Osteocyte (in vitro differentiated cells): ENCODE data around the gene SNTG2. TPM values are rescaled to one million over a fixed set of nuclear protein-coding genes. Genes with fewer than 3 reads are reported as not detected.
"Not testable (repeated sequence)": the region's sequence is repeated elsewhere in the genome, so short reads cannot be mapped to it uniquely, and the experiment has no call there.

Experiments used
- DNase-seq: peaks from one replicate; pipeline ENCODE4 v3.0.0; 2021; ENCODE audit warnings: mixed read lengths; ENCODE audit not compliant: unreplicated experiment; ENCODE audit errors: extremely low spot score
- H3K27ac Mint-ChIP-seq: one replicate; pipeline ENCODE4 v1.8.0; 2021; ENCODE audit warnings: mild to moderate bottlenecking, mixed read lengths; ENCODE audit not compliant: unreplicated experiment
- H3K27me3 Mint-ChIP-seq: one replicate; pipeline ENCODE4 v1.8.0; 2021; ENCODE audit warnings: mixed read lengths; ENCODE audit not compliant: unreplicated experiment
- H3K36me3 Mint-ChIP-seq: one replicate; pipeline ENCODE4 v1.8.0; 2021; ENCODE audit warnings: mixed read lengths; ENCODE audit not compliant: unreplicated experiment
- H3K4me1 Mint-ChIP-seq: one replicate; pipeline ENCODE4 v1.8.0; 2021; ENCODE audit warnings: mixed read lengths; ENCODE audit not compliant: unreplicated experiment
- H3K4me3 Mint-ChIP-seq: one replicate; pipeline ENCODE4 v1.8.0; 2021; ENCODE audit warnings: mild to moderate bottlenecking, moderate library complexity, mixed read lengths; ENCODE audit not compliant: unreplicated experiment
- H3K9me3 Mint-ChIP-seq: one replicate; pipeline ENCODE4 v1.8.0; 2021; ENCODE audit warnings: mixed read lengths; ENCODE audit not compliant: unreplicated experiment
- total RNA-seq: library from RNA; stranded (reverse); gene quantifications from 2 replicates; pipeline ENCODE4 v1.2.1, GENCODE V29; 2021
- TF ChIP-seq, protein P1 (sequence below): fragments of 200-600 bp; sonication (generic); IDR thresholded peaks from 2 replicates; pipeline ENCODE4 v1.5.0; 2021; ENCODE audit warnings: antibody characterized with exemption, mild to moderate bottlenecking, moderate library complexity

SNTG2 gene
- total RNA-seq, 1 donor from 2014 or later: not detected

DNA sequence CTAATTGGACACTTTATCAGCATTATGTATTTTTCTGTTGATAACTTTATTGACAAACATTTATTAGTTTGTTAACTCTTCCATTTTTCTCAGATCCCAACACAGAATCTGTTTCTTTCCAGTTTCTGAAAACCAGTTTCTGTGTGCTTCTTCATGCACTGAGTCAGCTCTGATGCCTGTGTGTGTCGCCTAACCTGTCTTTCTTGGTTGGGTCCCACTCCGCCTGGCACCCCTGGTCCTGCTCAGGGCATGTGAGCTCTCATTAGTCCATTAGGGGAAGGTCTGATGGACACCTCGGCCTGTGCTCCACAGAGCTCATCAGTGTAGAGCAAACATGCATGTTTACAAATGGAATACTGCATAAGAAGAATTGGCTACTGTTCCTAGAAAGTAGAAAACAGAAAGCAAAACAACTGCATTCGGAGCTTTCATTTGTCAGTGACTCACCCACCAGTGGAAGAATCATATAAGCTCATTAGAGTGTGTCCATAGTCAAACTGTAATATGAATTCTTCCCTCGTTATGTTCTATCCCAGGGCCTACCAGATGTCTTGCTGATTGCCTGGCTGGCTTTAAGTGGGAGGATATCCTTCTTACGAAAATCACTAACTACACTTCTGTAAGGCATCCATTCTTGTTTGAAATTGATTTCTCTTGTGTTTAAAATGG, 137.7 kb downstream of the SNTG2 start:
- TF ChIP-seq, protein P1, sequence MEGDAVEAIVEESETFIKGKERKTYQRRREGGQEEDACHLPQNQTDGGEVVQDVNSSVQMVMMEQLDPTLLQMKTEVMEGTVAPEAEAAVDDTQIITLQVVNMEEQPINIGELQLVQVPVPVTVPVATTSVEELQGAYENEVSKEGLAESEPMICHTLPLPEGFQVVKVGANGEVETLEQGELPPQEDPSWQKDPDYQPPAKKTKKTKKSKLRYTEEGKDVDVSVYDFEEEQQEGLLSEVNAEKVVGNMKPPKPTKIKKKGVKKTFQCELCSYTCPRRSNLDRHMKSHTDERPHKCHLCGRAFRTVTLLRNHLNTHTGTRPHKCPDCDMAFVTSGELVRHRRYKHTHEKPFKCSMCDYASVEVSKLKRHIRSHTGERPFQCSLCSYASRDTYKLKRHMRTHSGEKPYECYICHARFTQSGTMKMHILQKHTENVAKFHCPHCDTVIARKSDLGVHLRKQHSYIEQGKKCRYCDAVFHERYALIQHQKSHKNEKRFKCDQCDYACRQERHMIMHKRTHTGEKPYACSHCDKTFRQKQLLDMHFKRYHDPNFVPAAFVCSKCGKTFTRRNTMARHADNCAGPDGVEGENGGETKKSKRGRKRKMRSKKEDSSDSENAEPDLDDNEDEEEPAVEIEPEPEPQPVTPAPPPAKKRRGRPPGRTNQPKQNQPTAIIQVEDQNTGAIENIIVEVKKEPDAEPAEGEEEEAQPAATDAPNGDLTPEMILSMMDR: no peak
- no peak overlapping the region for H3K27ac Mint-ChIP-seq
- H3K9me3 Mint-ChIP-seq: peaks cover 7% of the 10 kb centered on the region
- peaks cover 2% of the 10 kb centered on the region for H3K27me3 Mint-ChIP-seq
- H3K4me3 Mint-ChIP-seq: no peak overlapping the region
- no peak for DNase-seq
- H3K36me3 Mint-ChIP-seq: no peaks in the 10 kb centered on the region
- peaks cover 9% of the 10 kb centered on the region for H3K4me1 Mint-ChIP-seq

DNA sequence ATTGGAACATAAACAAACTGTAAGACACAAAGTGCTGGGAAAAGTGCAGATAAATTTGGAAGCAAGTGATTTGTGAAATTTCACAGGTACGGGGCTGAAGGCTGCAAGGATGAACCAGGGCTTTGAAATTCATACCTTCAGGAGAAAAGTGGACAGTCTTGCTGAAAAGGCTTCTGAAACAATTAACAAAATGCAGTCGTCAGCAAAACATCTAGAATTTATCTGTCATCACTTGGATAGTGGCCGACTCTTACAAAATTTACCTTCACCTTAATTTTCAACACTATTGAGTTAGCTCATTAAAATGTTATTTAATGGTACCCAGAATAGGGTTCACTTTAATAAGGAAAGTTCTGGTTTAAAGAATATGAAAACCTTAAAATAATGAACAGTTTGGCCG, 138.3 kb downstream of the SNTG2 start:
- DNase-seq: no peak
- Mint-ChIP-seq H3K27ac (no peak overlapping the region), H3K4me1 (peaks cover 9% of the 10 kb centered on the region), H3K4me3 (no peak overlapping the region), H3K27me3 (peaks cover 2% of the 10 kb centered on the region), H3K36me3 (no peaks in the 10 kb centered on the region), H3K9me3 (peaks cover 7% of the 10 kb centered on the region)
- TF ChIP-seq, protein P1: no peak

DNA sequence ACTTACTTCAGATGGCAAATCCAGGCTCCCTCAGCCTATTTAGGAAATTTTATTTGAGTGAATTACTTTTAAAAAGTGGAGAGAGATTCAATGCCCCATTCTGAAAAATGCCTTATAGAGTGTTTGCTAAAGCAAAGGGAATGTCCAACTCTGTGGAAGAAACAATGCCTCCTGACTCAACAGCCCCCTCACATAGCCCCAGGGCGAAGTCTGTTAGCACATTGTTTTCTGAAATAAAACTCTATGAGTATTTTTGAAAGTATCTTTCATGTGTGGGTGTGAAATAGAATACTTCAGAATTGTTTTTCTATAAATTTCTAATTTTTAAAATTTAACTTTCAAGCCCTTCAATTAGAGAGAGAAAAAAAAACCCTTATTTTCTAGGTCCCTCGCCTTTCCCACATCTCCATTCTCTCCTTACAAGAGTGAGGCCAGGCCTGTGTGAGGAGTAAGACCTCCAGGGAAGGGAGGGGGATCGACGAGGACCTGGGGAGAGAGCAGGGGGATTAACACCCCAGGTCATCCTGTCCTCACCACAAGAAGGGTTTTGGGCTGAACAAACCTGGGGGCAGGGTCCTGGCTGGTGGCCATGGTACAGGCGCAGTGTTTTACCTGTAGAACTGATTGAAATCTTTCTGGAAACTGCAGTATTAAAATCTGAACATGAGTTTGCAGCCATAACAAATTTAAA, 141.4 kb downstream of the SNTG2 start:
- H3K4me1 Mint-ChIP-seq: peaks cover 9% of the 10 kb centered on the region
- no peaks in the 10 kb centered on the region for H3K36me3 Mint-ChIP-seq
- no peak overlapping the region for H3K4me3 Mint-ChIP-seq
- H3K27me3 Mint-ChIP-seq: no peaks in the 10 kb centered on the region
- TF ChIP-seq, protein P1: no peak
- DNase-seq: no peak
- no peak overlapping the region for H3K27ac Mint-ChIP-seq
- H3K9me3 Mint-ChIP-seq: peaks cover 7% of the 10 kb centered on the region

DNA sequence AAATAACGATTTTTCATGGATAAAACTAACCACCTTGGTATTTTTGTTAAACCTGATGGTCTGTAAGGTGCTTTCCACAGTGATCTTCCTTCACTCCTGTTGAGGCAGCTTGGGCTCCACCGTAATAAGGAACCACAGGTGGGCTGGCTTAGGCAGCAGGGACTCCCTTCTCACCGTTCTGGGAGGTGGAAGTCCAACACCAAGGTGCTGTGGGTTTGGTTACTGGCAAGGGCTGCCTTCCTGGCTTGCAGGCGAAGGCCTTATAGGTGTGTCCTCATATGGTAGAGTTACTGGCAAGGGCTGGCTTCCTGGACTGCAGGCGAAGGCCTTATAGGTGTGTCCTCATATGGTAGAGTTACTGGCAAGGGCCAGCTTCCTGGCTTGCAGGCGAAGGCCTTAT, 143.0 kb downstream of the SNTG2 start:
- H3K9me3 Mint-ChIP-seq, H3K36me3 Mint-ChIP-seq, H3K27me3 Mint-ChIP-seq, DNase-seq, H3K4me3 Mint-ChIP-seq, H3K27ac Mint-ChIP-seq, H3K4me1 Mint-ChIP-seq: not testable (repeated sequence)

DNA sequence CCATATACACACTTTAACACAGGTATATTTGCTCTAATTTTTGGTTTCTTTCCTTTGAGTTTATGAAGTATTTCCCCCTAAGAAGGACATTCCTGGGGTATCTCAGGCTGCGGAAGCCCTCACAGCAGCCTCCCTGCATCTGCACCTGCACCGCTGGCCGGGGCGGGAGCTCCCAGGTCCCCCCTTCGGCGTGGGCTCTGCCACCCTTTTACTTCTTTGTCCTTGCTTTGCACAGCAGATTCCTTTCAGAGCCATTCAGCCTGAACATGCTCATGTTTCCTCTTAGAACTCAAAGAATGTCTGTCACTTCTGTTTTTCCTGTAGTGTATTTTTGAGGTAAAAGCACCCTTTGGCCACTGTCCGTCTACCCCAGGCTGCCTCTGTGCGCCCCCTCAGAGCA, 146.5 kb downstream of the SNTG2 start:
- no peak for DNase-seq
- TF ChIP-seq, protein P1: no peak
- peaks cover 3% of the 10 kb centered on the region for H3K4me1 Mint-ChIP-seq
- H3K4me3 Mint-ChIP-seq: no peak overlapping the region
- no peaks in the 10 kb centered on the region for H3K36me3 Mint-ChIP-seq
- no peaks in the 10 kb centered on the region for H3K9me3 Mint-ChIP-seq
- no peak overlapping the region for H3K27ac Mint-ChIP-seq
- no peaks in the 10 kb centered on the region for H3K27me3 Mint-ChIP-seq
